ENCODE results near the gene CR1L. TPM values are rescaled to one million over a fixed set of nuclear protein-coding genes. Genes with fewer than 3 reads are reported as not detected.

Gene CR1L
- total and polyA plus RNA-seq, 9 of the 15 experiments (the other 6 are each of a cell fraction or from before 2014, with no cell fraction given) = 10.1 to 74.8 (median 34.3) TPM

- TF ChIP-seq, protein P1, sequence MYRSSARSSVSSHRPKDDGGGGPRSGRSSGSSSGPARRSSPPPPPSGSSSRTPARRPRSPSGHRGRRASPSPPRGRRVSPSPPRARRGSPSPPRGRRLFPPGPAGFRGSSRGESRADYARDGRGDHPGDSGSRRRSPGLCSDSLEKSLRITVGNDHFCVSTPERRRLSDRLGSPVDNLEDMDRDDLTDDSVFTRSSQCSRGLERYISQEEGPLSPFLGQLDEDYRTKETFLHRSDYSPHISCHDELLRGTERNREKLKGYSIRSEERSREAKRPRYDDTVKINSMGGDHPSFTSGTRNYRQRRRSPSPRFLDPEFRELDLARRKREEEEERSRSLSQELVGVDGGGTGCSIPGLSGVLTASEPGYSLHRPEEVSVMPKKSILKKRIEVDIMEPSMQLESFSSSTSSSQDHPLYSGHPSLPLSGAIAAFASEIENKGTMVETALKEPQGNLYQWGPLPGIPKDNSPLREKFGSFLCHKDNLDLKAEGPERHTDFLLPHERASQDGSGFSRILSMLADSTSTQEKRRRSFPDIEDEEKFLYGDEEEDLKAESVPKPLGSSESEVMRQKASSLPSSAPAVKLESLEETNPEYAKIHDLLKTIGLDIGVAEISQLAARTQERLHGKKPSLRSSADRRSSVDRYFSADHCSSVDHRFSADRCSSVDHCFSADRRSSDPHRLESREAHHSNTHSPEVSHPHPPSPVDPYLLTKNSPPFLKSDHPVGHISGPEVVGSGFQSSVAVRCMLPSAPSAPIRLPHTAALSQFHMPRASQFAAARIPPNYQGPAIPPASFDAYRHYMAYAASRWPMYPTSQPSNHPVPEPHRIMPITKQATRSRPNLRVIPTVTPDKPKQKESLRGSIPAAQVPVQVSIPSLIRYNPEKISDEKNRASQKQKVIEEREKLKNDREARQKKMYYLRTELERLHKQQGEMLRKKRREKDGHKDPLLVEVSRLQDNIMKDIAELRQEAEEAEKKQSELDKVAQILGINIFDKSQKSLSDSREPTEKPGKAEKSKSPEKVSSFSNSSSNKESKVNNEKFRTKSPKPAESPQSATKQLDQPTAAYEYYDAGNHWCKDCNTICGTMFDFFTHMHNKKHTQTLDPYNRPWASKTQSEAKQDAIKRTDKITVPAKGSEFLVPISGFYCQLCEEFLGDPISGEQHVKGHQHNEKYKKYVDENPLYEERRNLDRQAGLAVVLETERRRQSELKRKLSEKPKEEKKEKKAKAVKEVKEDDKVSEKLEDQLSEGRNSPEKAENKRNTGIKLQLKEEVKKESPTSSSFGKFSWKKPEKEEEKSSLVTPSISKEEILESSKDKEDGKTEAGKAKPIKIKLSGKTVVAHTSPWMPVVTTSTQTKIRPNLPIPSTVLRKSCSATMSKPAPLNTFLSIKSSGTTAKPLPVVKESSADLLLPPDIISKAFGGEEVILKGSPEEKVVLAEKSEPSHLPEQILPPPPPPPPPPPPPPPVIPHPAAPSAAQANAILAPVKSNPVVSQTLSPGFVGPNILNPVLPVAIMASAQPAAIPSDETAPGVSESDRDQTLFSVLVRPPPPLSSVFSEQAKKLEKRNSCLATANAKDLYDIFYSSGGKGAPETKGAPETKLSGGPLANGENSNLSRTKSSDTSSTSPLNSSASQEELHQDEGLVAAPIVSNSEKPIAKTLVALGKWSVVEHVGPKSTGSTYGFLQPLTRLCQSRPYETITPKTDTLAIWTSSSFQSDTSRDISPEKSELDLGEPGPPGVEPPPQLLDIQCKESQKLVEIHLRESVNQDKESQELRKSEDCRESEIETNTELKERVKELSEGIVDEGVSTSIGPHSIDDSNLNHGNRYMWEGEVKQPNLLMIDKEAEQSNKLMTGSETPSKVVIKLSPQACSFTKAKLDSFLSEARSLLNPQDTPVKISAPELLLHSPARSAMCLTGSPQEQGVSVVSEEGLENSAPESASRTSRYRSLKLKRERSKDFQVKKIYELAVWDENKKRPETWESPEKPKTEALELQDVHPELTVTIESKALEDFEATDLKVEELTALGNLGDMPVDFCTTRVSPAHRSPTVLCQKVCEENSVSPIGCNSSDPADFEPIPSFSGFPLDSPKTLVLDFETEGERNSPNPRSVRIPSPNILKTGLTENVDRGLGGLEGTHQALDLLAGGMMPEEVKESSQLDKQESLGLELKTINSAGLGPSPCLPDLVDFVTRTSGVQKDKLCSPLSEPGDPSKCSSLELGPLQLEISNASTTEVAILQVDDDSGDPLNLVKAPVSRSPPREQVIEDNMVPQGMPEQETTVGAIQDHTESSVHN (IDR thresholded peaks at IDR 0.05; ENCODE audit: borderline replicate concordance in 1 of 2, low read depth in 1 of 2) = no peak
- TF ChIP-seq ARID2 (IDR thresholded peaks at IDR 0.05) = no peak
- TF ChIP-seq DMBX1 (CRISPR knock-in tag; IDR thresholded peaks at IDR 0.05; ENCODE audit: borderline replicate concordance) = no peak; the same call in 1 of the 2 replicates
- TF ChIP-seq TBP (optimal IDR thresholded peaks at IDR 0.05; ENCODE audit: low read depth, low read length) = no peak
- 0 out of 2 replicates have a peak, but pooled peaks have one; percentile 3 for TF ChIP-seq RAD51 (IDR thresholded peaks at IDR 0.05; ENCODE audit: borderline replicate concordance, low read depth)
- no peak for TF ChIP-seq STAT5B (CRISPR knock-in tag; IDR thresholded peaks at IDR 0.05)
- TF ChIP-seq, protein P2, sequence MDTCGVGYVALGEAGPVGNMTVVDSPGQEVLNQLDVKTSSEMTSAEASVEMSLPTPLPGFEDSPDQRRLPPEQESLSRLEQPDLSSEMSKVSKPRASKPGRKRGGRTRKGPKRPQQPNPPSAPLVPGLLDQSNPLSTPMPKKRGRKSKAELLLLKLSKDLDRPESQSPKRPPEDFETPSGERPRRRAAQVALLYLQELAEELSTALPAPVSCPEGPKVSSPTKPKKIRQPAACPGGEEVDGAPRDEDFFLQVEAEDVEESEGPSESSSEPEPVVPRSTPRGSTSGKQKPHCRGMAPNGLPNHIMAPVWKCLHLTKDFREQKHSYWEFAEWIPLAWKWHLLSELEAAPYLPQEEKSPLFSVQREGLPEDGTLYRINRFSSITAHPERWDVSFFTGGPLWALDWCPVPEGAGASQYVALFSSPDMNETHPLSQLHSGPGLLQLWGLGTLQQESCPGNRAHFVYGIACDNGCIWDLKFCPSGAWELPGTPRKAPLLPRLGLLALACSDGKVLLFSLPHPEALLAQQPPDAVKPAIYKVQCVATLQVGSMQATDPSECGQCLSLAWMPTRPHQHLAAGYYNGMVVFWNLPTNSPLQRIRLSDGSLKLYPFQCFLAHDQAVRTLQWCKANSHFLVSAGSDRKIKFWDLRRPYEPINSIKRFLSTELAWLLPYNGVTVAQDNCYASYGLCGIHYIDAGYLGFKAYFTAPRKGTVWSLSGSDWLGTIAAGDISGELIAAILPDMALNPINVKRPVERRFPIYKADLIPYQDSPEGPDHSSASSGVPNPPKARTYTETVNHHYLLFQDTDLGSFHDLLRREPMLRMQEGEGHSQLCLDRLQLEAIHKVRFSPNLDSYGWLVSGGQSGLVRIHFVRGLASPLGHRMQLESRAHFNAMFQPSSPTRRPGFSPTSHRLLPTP (IDR thresholded peaks at IDR 0.05; ENCODE audit: borderline replicate concordance, extremely low read depth, insufficient read length) = no peak
- TF ChIP-seq, protein P3, sequence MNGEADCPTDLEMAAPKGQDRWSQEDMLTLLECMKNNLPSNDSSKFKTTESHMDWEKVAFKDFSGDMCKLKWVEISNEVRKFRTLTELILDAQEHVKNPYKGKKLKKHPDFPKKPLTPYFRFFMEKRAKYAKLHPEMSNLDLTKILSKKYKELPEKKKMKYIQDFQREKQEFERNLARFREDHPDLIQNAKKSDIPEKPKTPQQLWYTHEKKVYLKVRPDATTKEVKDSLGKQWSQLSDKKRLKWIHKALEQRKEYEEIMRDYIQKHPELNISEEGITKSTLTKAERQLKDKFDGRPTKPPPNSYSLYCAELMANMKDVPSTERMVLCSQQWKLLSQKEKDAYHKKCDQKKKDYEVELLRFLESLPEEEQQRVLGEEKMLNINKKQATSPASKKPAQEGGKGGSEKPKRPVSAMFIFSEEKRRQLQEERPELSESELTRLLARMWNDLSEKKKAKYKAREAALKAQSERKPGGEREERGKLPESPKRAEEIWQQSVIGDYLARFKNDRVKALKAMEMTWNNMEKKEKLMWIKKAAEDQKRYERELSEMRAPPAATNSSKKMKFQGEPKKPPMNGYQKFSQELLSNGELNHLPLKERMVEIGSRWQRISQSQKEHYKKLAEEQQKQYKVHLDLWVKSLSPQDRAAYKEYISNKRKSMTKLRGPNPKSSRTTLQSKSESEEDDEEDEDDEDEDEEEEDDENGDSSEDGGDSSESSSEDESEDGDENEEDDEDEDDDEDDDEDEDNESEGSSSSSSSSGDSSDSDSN (IDR thresholded peaks at IDR 0.05; ENCODE audit: borderline replicate concordance in 1 of 2, low read depth in 2 of 2, low read length in 2 of 2) = no peak
- peak; percentile 65 to 79 for TF ChIP-seq MNT (conservative IDR thresholded peaks at IDR 0.05)
Measured at GRCh38 chr1:207745839-207746767, 101.2 kb downstream of the CR1L start (continued).

Measured in K562 (cell line).